Measurements from ENCODE around the gene TBC1D1.

The TBC1D1 gene

GRCh38 chr4:38149472-38149996 lies 258.6 kb downstream of the TBC1D1 start:
- no peak for DNase-seq (ENCODE audit: low read depth in 2 of 2)

GRCh38 chr4:38149997-38150671 lies 259.2 kb downstream of the TBC1D1 start:
- DNase-seq (ENCODE audit: low read depth in 2 of 2): no peak

GRCh38 chr4:38150766-38151165 lies 259.9 kb downstream of the TBC1D1 start:
- DNase-seq (ENCODE audit: low read depth in 2 of 2): no peak

- DNase-seq (ENCODE audit: low read depth in 2 of 2): no peak
Observed at GRCh38 chr4:38151873-38152272, 261.0 kb downstream of the TBC1D1 start.

- DNase-seq (ENCODE audit: low read depth in 2 of 2): no peak
Observed at GRCh38 chr4:38152305-38152704, 261.4 kb downstream of the TBC1D1 start.

GRCh38 chr4:38152721-38153386 lies 262.0 kb downstream of the TBC1D1 start:
- DNase-seq (ENCODE audit: low read depth in 2 of 2): no peak

- no peak for DNase-seq (ENCODE audit: low read depth in 2 of 2)
Observed at GRCh38 chr4:38153387-38153760, 262.5 kb downstream of the TBC1D1 start.

GRCh38 chr4:38154252-38154651 lies 263.4 kb downstream of the TBC1D1 start:
- no peak for DNase-seq (ENCODE audit: low read depth in 2 of 2)

GRCh38 chr4:38154681-38155588 lies 264.1 kb downstream of the TBC1D1 start:
- no peak for DNase-seq (ENCODE audit: low read depth in 2 of 2)

GRCh38 chr4:38155589-38156294 lies 264.9 kb downstream of the TBC1D1 start:
- DNase-seq (ENCODE audit: low read depth in 2 of 2): no peak

GRCh38 chr4:38157592-38157991 lies 266.7 kb downstream of the TBC1D1 start:
- DNase-seq (ENCODE audit: low read depth in 2 of 2): no peak

- DNase-seq (ENCODE audit: low read depth in 2 of 2): peak in 1 of 2 donors; percentile 49
Observed at GRCh38 chr4:38160487-38161207, 269.8 kb downstream of the TBC1D1 start.

GRCh38 chr4:38161208-38162113 lies 270.6 kb downstream of the TBC1D1 start:
- no peak for DNase-seq (ENCODE audit: low read depth in 2 of 2)

- no peak for DNase-seq (ENCODE audit: low read depth in 2 of 2)
Observed at GRCh38 chr4:38162240-38162784, 271.4 kb downstream of the TBC1D1 start.

- DNase-seq (ENCODE audit: low read depth in 2 of 2): no peak
Observed at GRCh38 chr4:38163216-38164006, 272.5 kb downstream of the TBC1D1 start.

- DNase-seq (ENCODE audit: low read depth in 2 of 2): no peak
Observed at GRCh38 chr4:38164346-38164745, 273.5 kb downstream of the TBC1D1 start.

- no peak for DNase-seq (ENCODE audit: low read depth in 2 of 2)
Observed at GRCh38 chr4:38166082-38166481, 275.2 kb downstream of the TBC1D1 start.

GRCh38 chr4:38166768-38167167 lies 275.9 kb downstream of the TBC1D1 start:
- no peak for DNase-seq (ENCODE audit: low read depth in 2 of 2)

- DNase-seq (ENCODE audit: low read depth in 2 of 2): no peak
Observed at GRCh38 chr4:38167973-38168372, 277.1 kb downstream of the TBC1D1 start.

Measured in stimulated activated CD4-positive, alpha-beta T cell treated with anti-CD3 and anti-CD28 coated beads, Interleukin-1b, Interleukin-23, amount 100 ng/mL, for 4 hours (primary cell).